BLaER1 (cell line): ENCODE measurements around the gene DQX1.

Source experiments
- H3K27ac ChIP-seq: shearing (Covaris generic); formaldehyde crosslinking; 2 replicates; pipeline ENCODE4 v1.8.1; 2022
- H3K27me3 ChIP-seq: shearing (Covaris generic); formaldehyde crosslinking; 2 replicates; pipeline ENCODE4 v1.8.1; 2022
- H3K36me3 ChIP-seq: shearing (Covaris generic); formaldehyde crosslinking; 2 replicates; pipeline ENCODE4 v1.8.1; 2022
- H3K4me1 ChIP-seq: shearing (Covaris generic); formaldehyde crosslinking; 2 replicates; pipeline ENCODE4 v1.8.1; 2022
- H3K4me2 ChIP-seq: shearing (Covaris generic); formaldehyde crosslinking; 2 replicates; pipeline ENCODE4 v1.8.1; 2022
- H3K4me3 ChIP-seq: shearing (Covaris generic); formaldehyde crosslinking; 2 replicates; pipeline ENCODE4 v1.8.1; 2022
- H3K9ac ChIP-seq: shearing (Covaris generic); formaldehyde crosslinking; 2 replicates; pipeline ENCODE4 v1.8.1; 2022
- H3K9me3 ChIP-seq: shearing (Covaris generic); formaldehyde crosslinking; 2 replicates; pipeline ENCODE4 v1.8.1; 2022
- H4K20me1 ChIP-seq: shearing (Covaris generic); formaldehyde crosslinking; 2 replicates; pipeline ENCODE4 v1.8.1; 2022
- Cebpa-rat ChIP-seq: shearing (Covaris generic); IDR thresholded peaks from 2 replicates; pipeline ENCODE4 v1.8.1; 2022

The DQX1 gene

DNA sequence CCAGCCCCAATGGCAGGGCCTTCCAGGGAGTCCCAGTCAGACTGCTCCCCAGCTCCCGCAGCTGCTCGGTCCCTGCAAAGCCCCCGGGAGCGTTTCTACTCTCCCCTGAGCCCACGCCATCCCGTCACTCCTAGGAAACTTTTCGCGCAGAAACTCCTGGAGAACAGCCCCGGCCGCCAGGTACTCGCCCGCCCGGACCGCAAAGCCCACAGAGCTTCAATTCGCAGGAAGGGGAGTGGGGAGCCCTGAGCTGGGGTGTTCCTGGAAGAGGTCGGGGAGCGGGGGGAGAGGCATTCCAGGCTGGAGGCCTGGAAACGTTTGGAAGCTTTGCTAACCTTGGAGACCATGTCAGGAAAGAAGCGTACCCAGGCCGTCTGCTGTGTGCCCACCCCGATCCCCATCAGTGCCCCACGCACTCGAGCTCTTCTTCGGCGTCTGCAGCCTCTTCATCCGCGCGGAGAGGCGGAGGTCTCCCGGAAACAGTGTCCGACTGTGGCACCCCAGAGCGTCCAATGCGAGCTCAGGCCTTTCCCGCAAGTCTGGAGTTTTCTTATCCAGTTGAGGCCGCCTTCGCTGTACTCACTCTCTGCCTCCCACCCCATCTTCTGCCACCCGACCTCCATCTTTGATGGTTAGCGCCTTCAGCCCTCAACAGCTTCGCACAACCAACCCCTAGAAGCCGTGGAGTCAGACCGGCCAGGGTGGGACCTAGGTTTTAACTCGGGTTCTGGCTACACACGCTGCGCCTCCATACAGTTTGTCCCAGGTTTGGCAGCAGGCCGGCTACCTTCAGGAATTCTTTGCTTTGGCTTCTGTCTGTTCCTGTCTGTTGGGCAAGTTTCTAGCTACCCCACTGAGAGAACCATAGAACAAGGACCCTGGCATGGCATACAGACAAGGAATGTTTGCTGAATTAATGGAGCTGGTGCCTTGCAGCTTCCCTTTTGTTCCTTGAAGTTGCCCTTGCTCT is 22.2 kb downstream of the DQX1 start:
- Histone ChIP-seq H3K27me3 (peaks cover 81% of the 10 kb centered on the region), H3K4me3 (no peak overlapping the region)
- no peak for TF ChIP-seq Cebpa-rat

DNA sequence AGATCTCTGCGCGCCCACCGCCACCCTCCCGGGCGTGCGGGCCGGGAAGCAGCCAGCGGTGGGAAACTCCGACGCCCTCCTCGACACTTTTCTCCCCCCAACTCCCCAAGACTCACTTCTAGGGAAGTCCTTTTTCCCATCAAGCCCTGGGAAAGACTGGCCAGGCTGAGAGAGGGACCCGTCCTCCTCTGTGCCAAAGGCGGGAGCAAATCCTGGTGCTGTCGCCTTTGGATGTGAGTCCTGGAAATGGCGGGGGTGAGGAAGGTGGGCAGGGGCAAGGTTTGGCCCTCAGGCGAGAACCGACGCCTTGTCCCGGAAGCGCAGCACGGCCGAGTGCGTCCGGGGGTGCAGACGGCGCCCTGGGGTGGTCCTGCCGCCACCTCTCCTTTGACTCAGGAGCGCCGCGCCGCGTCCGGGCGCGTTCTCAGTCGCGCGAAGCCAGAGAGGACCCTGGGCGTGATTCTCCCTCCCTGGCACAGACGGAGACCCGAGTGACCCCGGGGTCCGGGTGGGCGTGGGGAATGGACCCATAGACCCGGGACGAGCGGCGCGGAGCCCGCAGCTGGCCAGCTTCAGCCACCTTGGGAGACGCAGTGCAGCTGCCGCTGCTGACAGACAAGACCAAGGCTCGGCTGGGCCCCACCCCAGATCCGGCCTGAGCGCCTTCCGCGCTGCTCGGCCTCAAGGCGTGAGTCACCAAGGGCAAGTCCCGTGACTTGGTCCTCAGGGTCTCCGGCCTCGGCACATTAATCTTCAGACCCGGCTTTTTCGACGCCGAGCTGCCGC is 23.1 kb downstream of the DQX1 start:
- peaks cover 33% of the 10 kb centered on the region for H3K4me1 ChIP-seq
- peaks cover 54% of the 10 kb centered on the region for H4K20me1 ChIP-seq
- no peak overlapping the region for H3K4me3 ChIP-seq
- H3K9ac ChIP-seq: no peak overlapping the region
- H3K4me2 ChIP-seq: no peak overlapping the region; the same call in 1 of the 2 replicates
- peaks cover 15% of the 10 kb centered on the region for H3K36me3 ChIP-seq
- H3K27me3 ChIP-seq: peaks cover 81% of the 10 kb centered on the region
- H3K27ac ChIP-seq: no peak overlapping the region
- no peaks in the 10 kb centered on the region; the same call in 1 of the 2 replicates for H3K9me3 ChIP-seq
- no peak for TF ChIP-seq Cebpa-rat

More for the DNA sequence above, 22.2 kb downstream of the DQX1 start:
- H3K9ac ChIP-seq: no peak overlapping the region
- peaks cover 39% of the 10 kb centered on the region for H3K4me1 ChIP-seq
- H4K20me1 ChIP-seq: peaks cover 45% of the 10 kb centered on the region
- H3K9me3 ChIP-seq: no peaks in the 10 kb centered on the region
- peaks cover 15% of the 10 kb centered on the region for H3K36me3 ChIP-seq
- H3K4me2 ChIP-seq: no peak overlapping the region; the same call in 1 of the 2 replicates
- no peak overlapping the region for H3K27ac ChIP-seq

DNA sequence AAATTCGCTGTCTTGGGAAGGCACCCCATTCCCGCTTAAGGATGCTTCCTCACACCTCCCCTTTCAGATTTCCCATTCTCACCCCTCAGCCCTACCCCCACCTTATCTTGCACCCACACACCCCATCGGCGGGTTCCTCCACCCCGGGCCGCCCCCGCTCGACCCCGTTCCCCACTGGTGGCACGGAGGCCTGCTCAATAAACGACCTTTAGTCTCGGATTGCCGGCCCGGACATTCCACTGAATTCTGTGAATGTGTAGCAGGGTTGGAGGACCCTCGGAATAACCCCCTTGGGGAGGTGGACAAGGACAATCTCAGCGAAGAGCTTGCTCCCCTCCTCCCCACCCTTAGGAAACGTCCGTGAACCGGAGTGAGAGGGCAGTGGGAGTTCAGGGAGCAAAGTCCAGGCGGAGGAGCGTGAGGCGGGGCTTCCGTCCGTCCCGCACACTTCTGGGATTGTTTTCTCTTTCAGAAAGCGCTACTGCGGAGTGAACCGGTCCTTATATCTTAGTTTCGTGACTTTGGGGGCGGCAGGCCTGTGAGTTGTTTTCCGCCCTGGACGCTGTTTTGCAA is 23.8 kb downstream of the DQX1 start:
- H3K27ac ChIP-seq: no peak overlapping the region
- peaks cover 88% of the 10 kb centered on the region for H3K27me3 ChIP-seq
- peaks cover 15% of the 10 kb centered on the region for H3K36me3 ChIP-seq
- H3K4me1 ChIP-seq: peaks cover 31% of the 10 kb centered on the region
- TF ChIP-seq Cebpa-rat: no peak
- H3K4me3 ChIP-seq: no peak overlapping the region
- H3K4me2 ChIP-seq: no peak overlapping the region
- H3K9me3 ChIP-seq: no peaks in the 10 kb centered on the region; the same call in 1 of the 2 replicates
- H4K20me1 ChIP-seq: peaks cover 61% of the 10 kb centered on the region
- H3K9ac ChIP-seq: no peak overlapping the region

DNA sequence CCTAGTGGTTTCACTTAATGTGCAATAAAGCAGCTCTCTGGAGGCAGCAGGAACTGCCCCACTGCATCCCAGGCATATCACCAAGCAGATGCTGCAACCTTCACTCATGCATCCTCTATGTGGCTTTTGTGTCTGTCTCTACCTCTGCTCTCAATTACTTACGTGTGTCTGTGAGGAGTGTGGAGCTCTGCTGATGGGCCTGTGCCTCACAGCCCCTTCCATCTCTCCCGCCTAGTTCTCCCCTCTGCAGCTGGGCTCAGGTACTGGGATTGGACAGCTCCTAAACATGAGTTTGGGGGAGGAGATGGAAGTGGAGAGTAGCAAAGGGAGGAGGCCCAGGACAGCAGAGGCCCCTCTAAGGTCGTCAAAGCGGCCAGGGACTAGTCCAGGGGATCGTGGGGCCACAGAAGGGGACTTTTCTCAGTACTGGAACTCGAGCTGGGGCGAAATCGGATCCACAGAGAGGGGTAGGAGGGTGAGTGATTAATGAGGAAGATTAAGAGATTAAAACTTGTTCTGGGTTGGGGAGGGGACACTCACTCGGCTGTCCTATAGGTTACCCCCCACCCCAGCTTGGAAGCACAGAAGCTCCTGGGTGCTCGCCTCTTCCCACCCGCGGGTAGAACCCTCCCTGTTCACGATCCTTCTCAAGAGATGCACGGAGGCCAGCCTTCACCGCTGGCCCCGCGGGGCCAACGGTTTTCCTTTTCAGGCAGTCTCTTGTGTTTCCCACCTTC is 24.5 kb downstream of the DQX1 start:
- no peaks in the 10 kb centered on the region; the same call in 1 of the 2 replicates for H3K9me3 ChIP-seq
- H3K27ac ChIP-seq: no peak overlapping the region
- no peak overlapping the region for H3K9ac ChIP-seq
- H3K4me3 ChIP-seq: no peak overlapping the region
- peaks cover 68% of the 10 kb centered on the region for H4K20me1 ChIP-seq
- no peak for TF ChIP-seq Cebpa-rat
- peaks cover 20% of the 10 kb centered on the region for H3K36me3 ChIP-seq
- H3K4me2 ChIP-seq: no peak overlapping the region
- H3K27me3 ChIP-seq: peaks cover 95% of the 10 kb centered on the region
- peaks cover 25% of the 10 kb centered on the region for H3K4me1 ChIP-seq

DNA sequence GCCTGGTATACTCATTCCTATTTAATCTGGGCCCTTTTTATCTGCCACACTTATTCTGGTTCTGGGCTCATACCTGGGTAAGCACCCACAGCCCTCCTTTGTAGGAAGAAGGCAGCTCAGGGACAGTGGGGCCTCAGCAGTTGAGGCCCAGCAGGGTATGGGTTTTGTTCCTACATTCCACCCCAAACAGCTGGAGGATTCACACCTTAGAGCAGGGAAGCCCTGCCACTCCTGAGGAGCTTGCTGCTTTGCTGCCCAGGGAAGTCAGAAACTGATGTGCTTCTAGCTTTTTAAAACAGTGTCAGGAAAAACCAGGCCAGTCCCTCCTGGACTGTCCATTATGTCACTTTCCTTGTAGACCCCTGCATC is 25.5 kb downstream of the DQX1 start:
- Histone ChIP-seq H3K4me2 (no peak overlapping the region), H3K4me3 (no peak overlapping the region), H3K27me3 (peaks cover 100% of the 10 kb centered on the region), H3K9me3 (no peaks in the 10 kb centered on the region; the same call in 1 of the 2 replicates), H4K20me1 (peaks cover 69% of the 10 kb centered on the region), H3K27ac (no peak overlapping the region), H3K9ac (no peak overlapping the region), H3K36me3 (peaks cover 16% of the 10 kb centered on the region), H3K4me1 (peaks cover 16% of the 10 kb centered on the region)
- no peak for TF ChIP-seq Cebpa-rat

DNA sequence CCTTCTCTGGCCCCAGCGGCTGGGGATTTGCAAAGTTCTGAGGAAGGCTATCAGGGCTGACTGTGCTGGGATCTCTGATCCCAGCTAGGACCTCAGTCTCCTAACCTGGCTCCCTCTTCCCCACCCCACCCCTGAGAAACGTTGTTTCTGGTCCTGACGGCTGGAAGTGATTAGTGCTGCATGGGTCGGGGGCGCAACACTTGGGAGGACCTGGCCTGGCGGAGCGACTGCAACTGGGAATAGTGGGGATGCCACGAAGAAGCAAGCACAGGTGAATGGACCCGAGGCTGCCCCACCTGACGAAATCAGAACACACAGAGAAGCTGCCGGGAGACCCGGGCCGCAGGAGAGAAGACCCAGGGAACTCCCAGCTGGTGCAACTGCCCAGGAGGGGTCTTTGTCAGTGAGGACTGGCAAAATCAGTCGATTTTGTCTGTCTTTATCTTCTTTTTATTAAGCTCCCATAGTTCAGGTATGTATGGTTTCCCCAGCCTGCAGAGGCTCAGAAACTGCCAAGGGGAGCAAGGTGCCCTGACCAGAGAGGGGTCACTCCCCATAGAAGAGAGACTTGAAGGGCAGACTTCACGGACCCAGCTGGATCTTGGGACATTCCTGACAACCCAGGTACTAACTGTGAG is 26.0 kb downstream of the DQX1 start:
- no peak overlapping the region for H3K9ac ChIP-seq
- no peak overlapping the region for H3K4me3 ChIP-seq
- peaks cover 64% of the 10 kb centered on the region for H4K20me1 ChIP-seq
- H3K27ac ChIP-seq: no peak overlapping the region
- no peaks in the 10 kb centered on the region; the same call in 1 of the 2 replicates for H3K9me3 ChIP-seq
- peaks cover 11% of the 10 kb centered on the region for H3K4me1 ChIP-seq
- no peak overlapping the region for H3K4me2 ChIP-seq
- no peak for TF ChIP-seq Cebpa-rat
- peaks cover 96% of the 10 kb centered on the region for H3K27me3 ChIP-seq
- peaks cover 14% of the 10 kb centered on the region; the same call in 1 of the 2 replicates for H3K36me3 ChIP-seq

DNA sequence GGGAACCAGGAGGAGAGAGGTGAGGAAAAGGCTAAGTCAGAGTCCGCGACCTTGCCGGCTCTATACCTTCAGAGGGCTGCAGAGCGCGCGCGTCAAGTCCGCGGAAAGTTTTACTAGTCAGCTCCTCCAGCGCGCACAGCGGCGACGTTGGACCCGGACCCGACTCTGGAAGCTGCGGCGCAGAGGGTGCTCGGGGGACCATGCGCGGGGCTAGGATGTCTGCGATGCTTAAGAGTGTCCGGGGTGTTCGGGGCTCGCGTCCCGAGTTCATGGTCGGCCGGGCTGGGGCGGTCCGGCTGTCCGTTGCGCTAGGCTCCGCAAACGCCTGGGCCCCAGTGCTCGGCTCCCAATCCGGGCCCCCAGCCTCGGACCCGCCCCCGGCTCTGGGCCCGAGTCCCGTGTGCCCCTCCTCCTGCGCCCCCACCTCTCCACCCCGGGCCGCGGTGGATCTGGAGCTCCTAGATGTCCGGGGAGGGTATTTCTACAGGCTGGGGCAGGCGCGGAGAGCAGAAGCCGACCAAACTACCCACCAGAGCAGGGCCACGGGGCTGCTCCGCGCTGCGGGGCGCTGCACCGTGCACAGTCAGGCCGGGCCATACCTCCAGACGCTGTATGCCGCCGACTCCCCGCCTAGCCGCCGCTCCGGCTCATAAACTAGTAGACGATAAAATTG is 26.6 kb downstream of the DQX1 start, which contains the start of gene LBX2:
Gene LBX2 (minus strand): TSS at position 337 of the 673 bp plus-strand sequence. CDS start 66 bp downstream, at position 271.
- H3K9ac ChIP-seq: no peak within 1 kb of the TSS
- H3K27me3 ChIP-seq: peaks cover 89% of the 10 kb centered on the region
- peaks cover 11% of the 10 kb centered on the region for H3K4me1 ChIP-seq
- no peak for TF ChIP-seq Cebpa-rat
- H3K9me3 ChIP-seq: no peaks in the 10 kb centered on the region; the same call in 1 of the 2 replicates
- H4K20me1 ChIP-seq: peaks cover 59% of the 10 kb centered on the region
- H3K36me3 ChIP-seq: peaks cover 15% of the 10 kb centered on the region; the same call in 1 of the 2 replicates
- no peak within 1 kb of the TSS for H3K27ac ChIP-seq
- H3K4me3 ChIP-seq: no peak within 1 kb of the TSS
- no peak within 1 kb of the TSS for H3K4me2 ChIP-seq
